AG09319 (cell line): ENCODE results near the gene GPR137B.

Source experiments
- DNase-seq: peaks from one replicate; pipeline ENCODE4 v3.0.0-alpha.2; 2010; ENCODE audit warnings: low read depth; ENCODE audit errors: extremely low read depth
- CTCF ChIP-seq: IDR thresholded peaks from 2 replicates; pipeline ENCODE4 v1.5.1; 2011; ENCODE audit warnings: low read depth, mild to moderate bottlenecking, inconsistent platforms, low read length, moderate library complexity

The GPR137B gene

DNA sequence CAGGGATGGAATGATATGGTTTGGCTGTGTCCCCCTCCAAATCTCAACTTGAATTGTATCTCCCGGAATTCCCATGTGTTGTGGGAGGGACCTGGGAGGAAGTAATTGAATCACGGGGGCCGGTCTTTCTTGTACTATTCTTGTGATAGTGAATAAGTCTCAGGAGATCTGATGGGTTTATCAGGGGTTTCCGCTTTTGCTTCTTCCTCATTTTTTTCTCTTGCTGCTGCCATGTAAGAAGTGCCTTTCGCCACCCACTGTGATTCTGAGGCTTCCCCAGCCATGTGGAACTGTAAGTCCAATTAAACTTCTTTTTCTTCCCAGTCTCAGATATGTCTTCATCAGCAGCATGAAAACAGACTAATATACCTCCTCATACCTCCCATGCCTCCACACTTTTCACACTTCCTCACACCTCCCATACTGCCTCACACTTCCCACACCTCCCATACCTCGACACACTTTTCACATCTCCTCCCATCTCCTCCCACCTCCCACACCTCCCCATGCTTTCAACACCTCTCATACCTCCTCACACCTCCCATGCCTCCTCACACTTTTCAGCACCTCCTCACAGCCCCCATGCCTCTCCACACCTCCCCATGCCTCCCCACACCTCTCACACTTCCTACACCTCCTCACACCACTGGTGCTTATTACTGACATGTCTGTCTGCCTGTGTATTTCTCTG, 21.3 kb downstream of the GPR137B start:
- DNase-seq: no peak
- no peak for TF ChIP-seq CTCF

DNA sequence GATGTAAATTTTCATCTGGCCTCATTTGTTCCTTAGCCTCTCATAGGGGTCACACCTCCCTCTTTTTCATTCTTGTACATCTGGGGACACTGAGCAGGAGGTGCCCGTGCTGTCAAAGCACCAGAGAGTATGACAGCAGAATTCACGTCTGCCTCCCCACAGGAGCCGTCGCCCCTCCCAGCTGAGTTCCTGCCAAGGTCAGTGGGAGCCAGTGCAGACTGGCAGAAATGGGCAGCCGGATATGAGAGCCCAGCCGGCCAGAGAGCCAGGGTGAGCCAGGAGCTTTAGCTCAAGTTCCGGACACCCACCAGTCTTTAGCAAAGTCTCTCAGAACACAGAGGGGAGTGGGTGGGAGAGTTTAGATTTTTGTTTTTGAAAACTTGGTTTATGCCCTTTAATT, 21.9 kb downstream of the GPR137B start:
- no peak for TF ChIP-seq CTCF
- DNase-seq: no peak

- TF ChIP-seq CTCF: no peak
- no peak for DNase-seq
Measured at GRCh38 chr1:236165238-236165981, 23.1 kb downstream of the GPR137B start.

DNA sequence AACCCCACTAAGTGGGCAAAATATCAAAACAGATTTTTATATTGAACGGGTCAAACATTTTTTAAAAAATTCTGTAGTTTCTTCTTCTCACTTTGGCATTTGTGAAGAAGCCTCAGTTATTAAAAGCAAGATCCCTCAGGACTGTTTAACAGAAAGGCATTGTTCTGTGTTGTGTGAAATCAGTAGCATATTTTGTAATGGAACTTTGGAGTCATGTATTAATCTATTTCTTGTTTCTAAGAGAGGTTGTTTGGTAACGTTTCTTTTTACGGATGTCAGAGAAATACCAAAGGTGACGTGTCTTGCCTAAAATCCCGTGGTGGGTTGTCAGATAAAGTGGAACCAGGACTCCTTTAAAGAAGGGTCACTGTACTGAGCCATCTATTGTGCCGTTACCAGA, 23.7 kb downstream of the GPR137B start:
- TF ChIP-seq CTCF: no peak
- no peak for DNase-seq

DNA sequence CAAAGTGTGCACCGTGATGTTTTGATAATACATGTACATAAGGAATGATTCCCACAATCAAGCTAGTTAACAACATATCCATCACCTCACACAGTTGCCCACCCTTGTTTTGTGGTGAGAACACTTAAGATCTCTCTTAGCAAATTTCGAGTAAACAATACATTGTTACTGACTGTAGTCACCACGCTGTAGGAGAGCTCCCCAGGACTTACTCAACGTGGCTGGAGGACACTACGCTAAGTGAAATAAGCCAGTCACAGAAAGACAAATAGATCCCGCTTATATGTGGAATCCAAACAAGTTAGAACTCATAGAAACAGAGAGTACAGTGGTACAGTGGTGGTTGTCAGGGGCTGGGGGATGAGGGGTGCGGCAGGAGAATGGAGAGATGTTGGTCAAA, 24.8 kb downstream of the GPR137B start:
- no peak for TF ChIP-seq CTCF

DNA sequence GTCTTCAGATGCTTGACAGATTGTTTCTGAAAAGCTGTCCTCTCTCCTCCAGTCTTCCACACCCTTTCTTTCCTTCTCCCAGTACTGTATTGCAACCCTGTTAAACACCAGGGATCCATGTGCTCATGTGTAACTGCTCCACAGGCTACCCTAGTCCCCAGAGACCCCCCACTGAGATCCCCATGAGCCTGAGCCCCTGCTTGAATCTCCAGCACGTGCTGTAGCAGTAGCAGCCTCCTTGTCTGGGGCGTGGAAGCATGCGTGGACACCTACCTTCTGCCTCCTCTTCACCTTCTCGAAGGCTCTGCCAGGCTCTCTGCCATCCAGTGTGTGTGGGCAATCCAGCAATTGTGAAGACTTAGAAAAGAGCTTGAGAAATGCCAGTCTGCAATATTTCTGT, 25.2 kb downstream of the GPR137B start:
- no peak for DNase-seq
- TF ChIP-seq CTCF: no peak

More for the DNA sequence above, 24.8 kb downstream of the GPR137B start:
- DNase-seq: no peak

DNA sequence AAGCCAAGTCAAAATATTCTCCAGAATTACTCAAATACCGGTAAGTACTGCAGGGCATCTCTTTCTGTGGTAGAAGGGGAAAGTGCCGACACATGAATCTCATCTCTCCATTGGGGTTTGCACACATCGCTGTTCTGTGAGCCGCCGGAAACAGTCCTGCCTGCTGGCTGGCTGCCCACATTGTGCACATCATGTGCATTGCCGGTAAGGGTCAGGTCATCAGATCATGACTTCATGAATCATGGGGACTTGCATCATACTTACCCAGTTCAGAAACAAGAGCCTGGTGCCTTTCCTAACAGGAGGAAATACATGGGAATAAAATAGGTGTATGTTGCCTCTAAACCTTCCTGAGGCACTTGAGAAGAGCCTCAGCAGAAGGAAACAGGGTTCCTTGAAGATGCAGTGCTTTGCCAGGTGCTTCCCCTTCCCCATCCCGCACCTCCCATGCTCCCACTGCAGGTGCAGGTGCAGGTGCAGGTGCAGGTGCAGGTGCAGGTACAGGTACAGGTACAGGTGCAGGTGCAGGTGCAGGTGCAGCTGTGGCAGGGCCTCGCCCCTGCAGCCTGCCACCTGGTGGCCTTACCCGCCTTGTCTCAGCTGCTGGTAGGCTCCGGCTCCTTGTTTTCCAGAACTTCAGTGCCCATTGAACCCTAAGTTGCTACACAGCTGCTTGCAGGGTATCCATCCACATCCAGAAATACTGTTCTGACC, 26.5 kb downstream of the GPR137B start:
- no peak for TF ChIP-seq CTCF
- no peak for DNase-seq
